ENCODE data around the gene MED9. TPM values are rescaled to one million over a fixed set of nuclear protein-coding genes. Genes with fewer than 3 reads are reported as not detected.

Gene MED9
- total and polyA plus RNA-seq, 10 of the 15 experiments (the other 5 are each of a cell fraction or from before 2014, with no cell fraction given) = 1.5 to 22.4 (median 14.8) TPM

GRCh38 chr17:17476865-17477467, at the start of gene MED9 (continued):
- TF ChIP-seq, protein P1, sequence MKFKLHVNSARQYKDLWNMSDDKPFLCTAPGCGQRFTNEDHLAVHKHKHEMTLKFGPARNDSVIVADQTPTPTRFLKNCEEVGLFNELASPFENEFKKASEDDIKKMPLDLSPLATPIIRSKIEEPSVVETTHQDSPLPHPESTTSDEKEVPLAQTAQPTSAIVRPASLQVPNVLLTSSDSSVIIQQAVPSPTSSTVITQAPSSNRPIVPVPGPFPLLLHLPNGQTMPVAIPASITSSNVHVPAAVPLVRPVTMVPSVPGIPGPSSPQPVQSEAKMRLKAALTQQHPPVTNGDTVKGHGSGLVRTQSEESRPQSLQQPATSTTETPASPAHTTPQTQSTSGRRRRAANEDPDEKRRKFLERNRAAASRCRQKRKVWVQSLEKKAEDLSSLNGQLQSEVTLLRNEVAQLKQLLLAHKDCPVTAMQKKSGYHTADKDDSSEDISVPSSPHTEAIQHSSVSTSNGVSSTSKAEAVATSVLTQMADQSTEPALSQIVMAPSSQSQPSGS (IDR thresholded peaks at IDR 0.05; ENCODE audit: low read length) = no peak
- TF ChIP-seq PAX8 (IDR thresholded peaks at IDR 0.05) = no peak
- peak; percentile 75; the same call in 1 of the 2 replicates for TF ChIP-seq ZNF207 (IDR thresholded peaks at IDR 0.05; ENCODE audit: borderline replicate concordance)
- no peak for TF ChIP-seq CBX5 (IDR thresholded peaks at IDR 0.05; ENCODE audit: low read depth)
- TF ChIP-seq, protein P2, sequence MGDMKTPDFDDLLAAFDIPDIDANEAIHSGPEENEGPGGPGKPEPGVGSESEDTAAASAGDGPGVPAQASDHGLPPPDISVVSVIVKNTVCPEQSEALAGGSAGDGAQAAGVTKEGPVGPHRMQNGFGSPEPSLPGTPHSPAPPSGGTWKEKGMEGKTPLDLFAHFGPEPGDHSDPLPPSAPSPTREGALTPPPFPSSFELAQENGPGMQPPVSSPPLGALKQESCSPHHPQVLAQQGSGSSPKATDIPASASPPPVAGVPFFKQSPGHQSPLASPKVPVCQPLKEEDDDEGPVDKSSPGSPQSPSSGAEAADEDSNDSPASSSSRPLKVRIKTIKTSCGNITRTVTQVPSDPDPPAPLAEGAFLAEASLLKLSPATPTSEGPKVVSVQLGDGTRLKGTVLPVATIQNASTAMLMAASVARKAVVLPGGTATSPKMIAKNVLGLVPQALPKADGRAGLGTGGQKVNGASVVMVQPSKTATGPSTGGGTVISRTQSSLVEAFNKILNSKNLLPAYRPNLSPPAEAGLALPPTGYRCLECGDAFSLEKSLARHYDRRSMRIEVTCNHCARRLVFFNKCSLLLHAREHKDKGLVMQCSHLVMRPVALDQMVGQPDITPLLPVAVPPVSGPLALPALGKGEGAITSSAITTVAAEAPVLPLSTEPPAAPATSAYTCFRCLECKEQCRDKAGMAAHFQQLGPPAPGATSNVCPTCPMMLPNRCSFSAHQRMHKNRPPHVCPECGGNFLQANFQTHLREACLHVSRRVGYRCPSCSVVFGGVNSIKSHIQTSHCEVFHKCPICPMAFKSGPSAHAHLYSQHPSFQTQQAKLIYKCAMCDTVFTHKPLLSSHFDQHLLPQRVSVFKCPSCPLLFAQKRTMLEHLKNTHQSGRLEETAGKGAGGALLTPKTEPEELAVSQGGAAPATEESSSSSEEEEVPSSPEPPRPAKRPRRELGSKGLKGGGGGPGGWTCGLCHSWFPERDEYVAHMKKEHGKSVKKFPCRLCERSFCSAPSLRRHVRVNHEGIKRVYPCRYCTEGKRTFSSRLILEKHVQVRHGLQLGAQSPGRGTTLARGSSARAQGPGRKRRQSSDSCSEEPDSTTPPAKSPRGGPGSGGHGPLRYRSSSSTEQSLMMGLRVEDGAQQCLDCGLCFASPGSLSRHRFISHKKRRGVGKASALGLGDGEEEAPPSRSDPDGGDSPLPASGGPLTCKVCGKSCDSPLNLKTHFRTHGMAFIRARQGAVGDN (IDR thresholded peaks at IDR 0.05) = peak; percentile 56
- peak; percentile 70; the same call in 1 of the 2 replicates for TF ChIP-seq TBL1XR1 (IDR thresholded peaks at IDR 0.05; ENCODE audit: low read depth, low read length)
- no peak for TF ChIP-seq CHD4 (IDR thresholded peaks at IDR 0.05)
- TF ChIP-seq ELK1 (IDR thresholded peaks at IDR 0.05; ENCODE audit: low read depth, low read length) = 0 out of 2 replicates have a peak, but pooled peaks have one; percentile 33
- TF ChIP-seq SPI1 (IDR thresholded peaks at IDR 0.05; ENCODE audit: borderline replicate concordance, insufficient read depth, low read depth, low read length) = no peak
- TF ChIP-seq ZZZ3 (IDR thresholded peaks at IDR 0.05; ENCODE audit: control insufficient read depth, insufficient read length, low read depth) = no peak
- TF ChIP-seq NFYA (IDR thresholded peaks at IDR 0.05; ENCODE audit: borderline replicate concordance, low read depth, low read length) = no peak
- TF ChIP-seq, protein P3, sequence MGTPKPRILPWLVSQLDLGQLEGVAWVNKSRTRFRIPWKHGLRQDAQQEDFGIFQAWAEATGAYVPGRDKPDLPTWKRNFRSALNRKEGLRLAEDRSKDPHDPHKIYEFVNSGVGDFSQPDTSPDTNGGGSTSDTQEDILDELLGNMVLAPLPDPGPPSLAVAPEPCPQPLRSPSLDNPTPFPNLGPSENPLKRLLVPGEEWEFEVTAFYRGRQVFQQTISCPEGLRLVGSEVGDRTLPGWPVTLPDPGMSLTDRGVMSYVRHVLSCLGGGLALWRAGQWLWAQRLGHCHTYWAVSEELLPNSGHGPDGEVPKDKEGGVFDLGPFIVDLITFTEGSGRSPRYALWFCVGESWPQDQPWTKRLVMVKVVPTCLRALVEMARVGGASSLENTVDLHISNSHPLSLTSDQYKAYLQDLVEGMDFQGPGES (IDR thresholded peaks at IDR 0.05) = no peak
- TF ChIP-seq BHLHE40 (IDR thresholded peaks at IDR 0.05; ENCODE audit: borderline replicate concordance in 1 of 2, low read depth in 2 of 2, low read length in 1 of 2) = peak; percentile 37 to 70; a peak in 2 of 4 replicates
- no peak for TF ChIP-seq USF2 (IDR thresholded peaks at IDR 0.05; ENCODE audit: borderline replicate concordance, low read depth, low read length)
- TF ChIP-seq, protein P4, sequence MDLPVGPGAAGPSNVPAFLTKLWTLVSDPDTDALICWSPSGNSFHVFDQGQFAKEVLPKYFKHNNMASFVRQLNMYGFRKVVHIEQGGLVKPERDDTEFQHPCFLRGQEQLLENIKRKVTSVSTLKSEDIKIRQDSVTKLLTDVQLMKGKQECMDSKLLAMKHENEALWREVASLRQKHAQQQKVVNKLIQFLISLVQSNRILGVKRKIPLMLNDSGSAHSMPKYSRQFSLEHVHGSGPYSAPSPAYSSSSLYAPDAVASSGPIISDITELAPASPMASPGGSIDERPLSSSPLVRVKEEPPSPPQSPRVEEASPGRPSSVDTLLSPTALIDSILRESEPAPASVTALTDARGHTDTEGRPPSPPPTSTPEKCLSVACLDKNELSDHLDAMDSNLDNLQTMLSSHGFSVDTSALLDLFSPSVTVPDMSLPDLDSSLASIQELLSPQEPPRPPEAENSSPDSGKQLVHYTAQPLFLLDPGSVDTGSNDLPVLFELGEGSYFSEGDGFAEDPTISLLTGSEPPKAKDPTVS (IDR thresholded peaks at IDR 0.05; ENCODE audit: low read depth, low read length) = no peak
- TF ChIP-seq, protein P5, sequence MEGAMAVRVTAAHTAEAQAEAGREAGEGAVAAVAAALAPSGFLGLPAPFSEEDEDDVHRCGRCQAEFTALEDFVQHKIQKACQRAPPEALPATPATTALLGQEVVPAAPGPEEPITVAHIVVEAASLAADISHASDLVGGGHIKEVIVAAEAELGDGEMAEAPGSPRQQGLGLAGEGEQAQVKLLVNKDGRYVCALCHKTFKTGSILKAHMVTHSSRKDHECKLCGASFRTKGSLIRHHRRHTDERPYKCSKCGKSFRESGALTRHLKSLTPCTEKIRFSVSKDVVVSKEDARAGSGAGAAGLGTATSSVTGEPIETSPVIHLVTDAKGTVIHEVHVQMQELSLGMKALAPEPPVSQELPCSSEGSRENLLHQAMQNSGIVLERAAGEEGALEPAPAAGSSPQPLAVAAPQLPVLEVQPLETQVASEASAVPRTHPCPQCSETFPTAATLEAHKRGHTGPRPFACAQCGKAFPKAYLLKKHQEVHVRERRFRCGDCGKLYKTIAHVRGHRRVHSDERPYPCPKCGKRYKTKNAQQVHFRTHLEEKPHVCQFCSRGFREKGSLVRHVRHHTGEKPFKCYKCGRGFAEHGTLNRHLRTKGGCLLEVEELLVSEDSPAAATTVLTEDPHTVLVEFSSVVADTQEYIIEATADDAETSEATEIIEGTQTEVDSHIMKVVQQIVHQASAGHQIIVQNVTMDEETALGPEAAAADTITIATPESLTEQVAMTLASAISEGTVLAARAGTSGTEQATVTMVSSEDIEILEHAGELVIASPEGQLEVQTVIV (IDR thresholded peaks at IDR 0.05; ENCODE audit: borderline replicate concordance, partially characterized antibody) = no peak
